HG03342 (cell line): ENCODE data around the gene SF3B2.
"Not testable (repeated sequence)": the region's sequence is repeated elsewhere in the genome, so short reads cannot be mapped to it uniquely, and the experiment has no call there.

Experiments used
- ATAC-seq: cut with Tn5 transposase; IDR thresholded peaks from one replicate; pipeline ENCODE4 v1.9.1; 2021; ENCODE audit warnings: mild to moderate bottlenecking, moderate library complexity; ENCODE audit not compliant: unreplicated experiment

The SF3B2 gene

GRCh38 chr11:66072518-66072917 lies 20.4 kb downstream of the SF3B2 start:
- ATAC-seq: no peak

- ATAC-seq: no peak
Observed at GRCh38 chr11:66073669-66074068, 21.5 kb downstream of the SF3B2 start.

- ATAC-seq: no peak
Observed at GRCh38 chr11:66075273-66075672, 23.1 kb downstream of the SF3B2 start.

- no peak for ATAC-seq
Observed at GRCh38 chr11:66076561-66076960, 24.4 kb downstream of the SF3B2 start.

- no peak for ATAC-seq
Observed at GRCh38 chr11:66077927-66078326, 25.8 kb downstream of the SF3B2 start.

GRCh38 chr11:66078949-66079348 lies 26.8 kb downstream of the SF3B2 start:
- not testable (repeated sequence) for ATAC-seq

GRCh38 chr11:66080055-66080817 lies 28.1 kb downstream of the SF3B2 start:
- ATAC-seq: no peak

- peak; percentile 69 for ATAC-seq
Observed at GRCh38 chr11:66081505-66081904, 29.3 kb downstream of the SF3B2 start.

- ATAC-seq: no peak
Observed at GRCh38 chr11:66082946-66083698, 31.0 kb downstream of the SF3B2 start.

GRCh38 chr11:66083767-66084166 lies 31.6 kb downstream of the SF3B2 start:
- ATAC-seq: no peak

- no peak for ATAC-seq
Observed at GRCh38 chr11:66084821-66085475, 32.8 kb downstream of the SF3B2 start.

- ATAC-seq: no peak
Observed at GRCh38 chr11:66087148-66087908, 35.2 kb downstream of the SF3B2 start.

GRCh38 chr11:66089067-66089466 lies 36.9 kb downstream of the SF3B2 start:
- no peak for ATAC-seq

GRCh38 chr11:66090288-66090687 lies 38.1 kb downstream of the SF3B2 start:
- ATAC-seq: no peak

- not testable (repeated sequence) for ATAC-seq
Observed at GRCh38 chr11:66092125-66092524, 40.0 kb downstream of the SF3B2 start.

GRCh38 chr11:66099746-66100145 lies 47.6 kb downstream of the SF3B2 start:
- not testable (repeated sequence) for ATAC-seq

- ATAC-seq: peak; percentile 82
Observed at GRCh38 chr11:66100272-66101065, 48.3 kb downstream of the SF3B2 start.

- peak; percentile 14 for ATAC-seq
Observed at GRCh38 chr11:66101066-66101464, 48.9 kb downstream of the SF3B2 start.

- no peak for ATAC-seq
Observed at GRCh38 chr11:66104057-66104638, 52.0 kb downstream of the SF3B2 start.
